Measurements from ENCODE around the gene SUN1. TPM values are rescaled to one million over a fixed set of nuclear protein-coding genes. Genes with fewer than 3 reads are reported as not detected.

Gene SUN1
- total and polyA plus RNA-seq, 4 donors = 24.8 to 162 (median 40.1) TPM

GRCh38 chr7:835485-836401, 3.5 kb downstream of the SUN1 start:
- WGBS = 82% methylated on average over 27 of the region's 27 CpGs
- DNase-seq (ENCODE audit: low spot score) = no peak

GRCh38 chr7:836429-836828, 4.2 kb downstream of the SUN1 start:
- DNase-seq (ENCODE audit: low spot score) = no peak
- Histone ChIP-seq H3K27ac (ENCODE audit: low read depth in 1 of 2, low read length in 2 of 2) (peak overlapping the region; percentile 48 to 50), H3K4me3 (ENCODE audit: low read depth in 1 of 3, low read length in 3 of 3) (no peak overlapping the region), H3K36me3 (ENCODE audit: control insufficient read depth in 4 of 4, insufficient read depth in 3 of 4, low read depth in 1 of 4, low read length in 3 of 4) (peaks cover 6 to 14% (median 11%) of the 10 kb centered on the region in 4 donors), H3K9ac (ENCODE audit: low read depth in 1 of 2, low read length in 2 of 2) (no peak overlapping the region), H3K27me3 (ENCODE audit: control insufficient read depth in 4 of 4, insufficient read depth in 4 of 4, low read length in 3 of 4) (no peaks in the 10 kb centered on the region), H3K4me1 (ENCODE audit: control insufficient read depth in 4 of 4, insufficient read depth in 4 of 4, low read length in 3 of 4) (peaks cover 0 to 12% (median 0%) of the 10 kb centered on the region in 4 donors), H3K9me3 (ENCODE audit: control insufficient read depth in 4 of 4, low read length in 3 of 4) (no peaks in the 10 kb centered on the region)
- WGBS = 39% methylated on average over 5 of the region's 5 CpGs
- TF ChIP-seq FOXA2 (IDR thresholded peaks at IDR 0.05) (no peak), EGR1 (IDR thresholded peaks at IDR 0.05; ENCODE audit: low read depth in 2 of 2) (no peak), CTCF (IDR thresholded peaks at IDR 0.05; ENCODE audit: low read depth, low read length, missing input control) (peak; percentile 45), ZBTB33 (IDR thresholded peaks at IDR 0.05) (no peak), JUND (IDR thresholded peaks at IDR 0.05) (no peak), SP1 (IDR thresholded peaks at IDR 0.05) (no peak), TAF1 (conservative IDR thresholded peaks at IDR 0.05) (no peak), YY1 (IDR thresholded peaks at IDR 0.05) (no peak), HNF4A (conservative IDR thresholded peaks at IDR 0.05) (peak in 1 of 2 donors; percentile 20), FOXA1 (IDR thresholded peaks at IDR 0.05) (no peak), RXRA (IDR thresholded peaks at IDR 0.05) (no peak), MAX (IDR thresholded peaks at IDR 0.05) (no peak), REST (IDR thresholded peaks at IDR 0.05) (peak; percentile 68), GABPA (IDR thresholded peaks at IDR 0.05 in 1 of 2, conservative IDR thresholded peaks at IDR 0.05 in 1 of 2) (no peak), HNF4G (IDR thresholded peaks at IDR 0.05) (no peak)

More at GRCh38 chr7:835485-836401, 3.5 kb downstream of the SUN1 start:
- Histone ChIP-seq H3K27ac (ENCODE audit: low read depth in 1 of 2, low read length in 2 of 2) (peak overlapping the region; percentile 48 to 50), H3K27me3 (ENCODE audit: control insufficient read depth in 4 of 4, insufficient read depth in 4 of 4, low read length in 3 of 4) (no peaks in the 10 kb centered on the region), H3K4me3 (ENCODE audit: low read depth in 1 of 3, low read length in 3 of 3) (no peak overlapping the region), H3K4me1 (ENCODE audit: control insufficient read depth in 4 of 4, insufficient read depth in 4 of 4, low read length in 3 of 4) (peaks cover 0 to 12% (median 0%) of the 10 kb centered on the region in 4 donors), H3K9ac (ENCODE audit: low read depth in 1 of 2, low read length in 2 of 2) (no peak overlapping the region), H3K9me3 (ENCODE audit: control insufficient read depth in 4 of 4, low read length in 3 of 4) (no peaks in the 10 kb centered on the region), H3K36me3 (ENCODE audit: control insufficient read depth in 4 of 4, insufficient read depth in 3 of 4, low read depth in 1 of 4, low read length in 3 of 4) (peaks cover 6 to 14% (median 11%) of the 10 kb centered on the region in 4 donors)
- TF ChIP-seq CTCF (IDR thresholded peaks at IDR 0.05; ENCODE audit: low read depth, low read length, missing input control) (no peak), NR2F2 (IDR thresholded peaks at IDR 0.05) (no peak), SP1 (IDR thresholded peaks at IDR 0.05) (no peak), HNF4A (conservative IDR thresholded peaks at IDR 0.05) (no peak), HNF4G (IDR thresholded peaks at IDR 0.05) (no peak), ATF3 (IDR thresholded peaks at IDR 0.05) (no peak), RAD21 (IDR thresholded peaks at IDR 0.05) (no peak), FOXA2 (IDR thresholded peaks at IDR 0.05) (no peak), JUND (IDR thresholded peaks at IDR 0.05) (no peak), YY1 (IDR thresholded peaks at IDR 0.05) (no peak)
